GM19395 (cell line): ENCODE results near the gene TAF5L.
A peak's percentile ranks its signal among the peaks of the same experiment; 100 is the strongest.
"Not testable (repeated sequence)": the region's sequence is repeated elsewhere in the genome, so short reads cannot be mapped to it uniquely, and the experiment has no call there.

Source experiments
- ATAC-seq: cut with Tn5 transposase; IDR thresholded peaks from one replicate; pipeline ENCODE4 v1.9.1; 2021; ENCODE audit warnings: mild to moderate bottlenecking, moderate library complexity; ENCODE audit not compliant: unreplicated experiment

The TAF5L gene

GRCh38 chr1:229572286-229572685 lies 53.6 kb downstream of the TAF5L start:
- no peak for ATAC-seq

- ATAC-seq, result no peak
Measured at GRCh38 chr1:229570891-229571516, 54.9 kb downstream of the TAF5L start.

- no peak for ATAC-seq
Measured at GRCh38 chr1:229570305-229570704, 55.6 kb downstream of the TAF5L start.

GRCh38 chr1:229567109-229567868 lies 58.6 kb downstream of the TAF5L start:
- ATAC-seq, result no peak

- no peak for ATAC-seq
Measured at GRCh38 chr1:229563701-229564100, 62.2 kb downstream of the TAF5L start.

- no peak for ATAC-seq
Measured at GRCh38 chr1:229563241-229563640, 62.7 kb downstream of the TAF5L start.

GRCh38 chr1:229562686-229563085 lies 63.2 kb downstream of the TAF5L start:
- no peak for ATAC-seq

GRCh38 chr1:229561141-229561540 lies 64.8 kb downstream of the TAF5L start:
- ATAC-seq, result no peak

- ATAC-seq, result not testable (repeated sequence)
Measured at GRCh38 chr1:229560124-229560523, 65.8 kb downstream of the TAF5L start.

GRCh38 chr1:229559336-229559801 lies 66.6 kb downstream of the TAF5L start:
- not testable (repeated sequence) for ATAC-seq

GRCh38 chr1:229558460-229559335 lies 67.2 kb downstream of the TAF5L start, which contains the start of gene ABCB10:
ABCB10 (minus strand) TSS chr1:229558707; CDS start chr1:229558652, 55 bp downstream.
- ATAC-seq, result peak; percentile 83

- ATAC-seq, result peak; percentile 25
Measured at GRCh38 chr1:229557913-229558414, 68.0 kb downstream of the TAF5L start.

GRCh38 chr1:229557200-229557850 lies 68.6 kb downstream of the TAF5L start:
- ATAC-seq, result no peak

- ATAC-seq, result no peak
Measured at GRCh38 chr1:229554886-229555621, 70.9 kb downstream of the TAF5L start.

- ATAC-seq, result no peak
Measured at GRCh38 chr1:229553621-229554130, 72.2 kb downstream of the TAF5L start.

GRCh38 chr1:229552732-229553131 lies 73.2 kb downstream of the TAF5L start:
- no peak for ATAC-seq

GRCh38 chr1:229550812-229551567 lies 74.9 kb downstream of the TAF5L start:
- ATAC-seq, result no peak

GRCh38 chr1:229547542-229547941 lies 78.4 kb downstream of the TAF5L start:
- no peak for ATAC-seq

GRCh38 chr1:229544587-229544986 lies 81.3 kb downstream of the TAF5L start:
- ATAC-seq, result no peak
